A549 (cell line): ENCODE data around the gene ZNF816. TPM values are rescaled to one million over a fixed set of nuclear protein-coding genes. Genes with fewer than 3 reads are reported as not detected.

ENCODE experiments used
- ATAC-seq, 2 experiments: fragments of 200-7000 bp in 1 of 2; fragments of >200 bp in 1 of 2; cut with Nextera tagmentation in 1 of 2; cut with Tn5 transposase in 1 of 2; 3 replicates each; pipeline versions ENCODE4 v1.8.0 to v1.9.1; 2018 to 2020; ENCODE audit warnings: mild to moderate bottlenecking in 1 of 2, moderate library complexity in 1 of 2
- CTCF ChIA-PET: fragments of 300-600 bp; sonication (Branson Sonifier 250); formaldehyde crosslinking; extraction: SDS; loops from one replicate; lab custom pipeline; 2021; ENCODE audit warnings: antibody characterized with exemption, inconsistent platforms; lab: Yijun Ruan, JAX
- POLR2A ChIA-PET: fragments of 350-600 bp; formaldehyde crosslinking; extraction: SDS; loops from one replicate; lab custom pipeline; 2021; ENCODE audit warnings: antibody characterized with exemption, inconsistent platforms; lab: Yijun Ruan, JAX
- DNase-seq, 2 experiments: peaks; one replicate each; pipeline versions ENCODE4 v3.0.0 to v3.0.0-alpha.2; 2011 to 2016; ENCODE audit warnings: low read depth in 1 of 2, low spot score in 1 of 2
- FAIRE-seq: peaks from 2 replicates; lab custom pipeline; 2011; peaks lifted over from hg19 to GRCh38; lab: Jason Lieb, UNC
- H3K27ac ChIP-seq, 2 experiments: fragments of >200 bp; sonication (Bioruptor Twin); formaldehyde crosslinking; 3 replicates each; pipeline ENCODE4 v1.5.1; 2016 to 2017
- H3K4me1 ChIP-seq: fragments of >200 bp; sonication (Bioruptor Twin); formaldehyde crosslinking; 3 replicates; pipeline ENCODE4 v1.6.1; 2016
- H3K4me2 ChIP-seq: fragments of >200 bp; sonication (Bioruptor Twin); formaldehyde crosslinking; 3 replicates; pipeline ENCODE4 v1.6.1; 2016
- H3K4me3 ChIP-seq: fragments of >200 bp; sonication (Bioruptor Twin); formaldehyde crosslinking; 3 replicates; pipeline ENCODE4 v1.5.1; 2016
- H3K9me3 ChIP-seq: fragments of >200 bp; sonication (Bioruptor Twin); formaldehyde crosslinking; 3 replicates; pipeline ENCODE4 v1.6.1; 2016
- ATOH8 ChIP-seq: fragments of 250-450 bp; sonication (Bioruptor Pico); IDR thresholded peaks from 2 replicates; pipeline ENCODE4 v1.5.0; 2020; ENCODE audit warnings: low read depth, mild to moderate bottlenecking, moderate library complexity
- CBX2 ChIP-seq: fragments of 200-600 bp; sonication (generic); IDR thresholded peaks from 2 replicates; pipeline ENCODE4 v1.6.1; 2016; ENCODE audit warnings: low read depth, mild to moderate bottlenecking, borderline replicate concordance
- CEBPB ChIP-seq, 2 experiments: fragments of >200 bp in 1 of 2; sonication (Bioruptor Twin) in 1 of 2; formaldehyde crosslinking in 1 of 2; IDR thresholded peaks; 2 replicates each; pipeline ENCODE4 v1.6.1; 2012 to 2016
- CHD4 ChIP-seq: fragments of 200-600 bp; sonication (generic); IDR thresholded peaks from 2 replicates; pipeline ENCODE4 v1.6.1; 2016; ENCODE audit warnings: antibody characterized with exemption, mild to moderate bottlenecking, borderline replicate concordance
- EHMT2 ChIP-seq: fragments of 200-600 bp; sonication (generic); IDR thresholded peaks from 2 replicates; pipeline ENCODE4 v1.6.1; 2016; ENCODE audit warnings: antibody characterized with exemption, low read depth, mild to moderate bottlenecking, moderate library complexity
- ELK1 ChIP-seq: fragments of 150-350 bp; IDR thresholded peaks from 2 replicates; pipeline ENCODE4 v1.6.1; 2014; ENCODE audit warnings: low read depth, mild to moderate bottlenecking, low read length
- FOXS1 ChIP-seq: fragments of 250-450 bp; sonication (Bioruptor Pico); IDR thresholded peaks from 2 replicates; pipeline ENCODE4 v1.5.0; 2020; ENCODE audit warnings: mild to moderate bottlenecking, moderate library complexity
- HDAC2 ChIP-seq: fragments of 200-600 bp; sonication (generic); IDR thresholded peaks from 2 replicates; pipeline ENCODE4 v1.6.1; 2016
- HOXB5 ChIP-seq: fragments of 250-450 bp; sonication (Bioruptor Pico); IDR thresholded peaks from 2 replicates; pipeline ENCODE4 v1.5.0; 2020; ENCODE audit warnings: mild to moderate bottlenecking, moderate library complexity
- KDM1A ChIP-seq: fragments of 200-600 bp; sonication (generic); IDR thresholded peaks from 2 replicates; pipeline ENCODE4 v1.6.1; 2016; ENCODE audit warnings: low read depth, mild to moderate bottlenecking
- NFE2L2 ChIP-seq: fragments of 150-350 bp; conservative IDR thresholded peaks from 2 replicates; pipeline ENCODE4 v1.6.1; 2014; ENCODE audit warnings: low read length
- PBX3 ChIP-seq: IDR thresholded peaks from 2 replicates; pipeline ENCODE4 v1.6.1; 2012
- POLR2A ChIP-seq: IDR thresholded peaks from 2 replicates; pipeline ENCODE4 v1.6.1; 2012; ENCODE audit warnings: mild to moderate bottlenecking, low read length
- ZFP36 ChIP-seq: fragments of 450-650 bp; IDR thresholded peaks from 2 replicates; pipeline ENCODE4 v1.6.1; 2014; ENCODE audit warnings: borderline replicate concordance; ENCODE audit not compliant: partially characterized antibody
- ZNF302 ChIP-seq: fragments of 250-450 bp; sonication (Bioruptor Pico); IDR thresholded peaks from 2 replicates; pipeline ENCODE4 v1.9.0; 2021; ENCODE audit warnings: inconsistent platforms, mild to moderate bottlenecking, moderate library complexity
- WGBS: methylation state at CpG from one replicate; pipeline ENCODE4 v1.1.6; 2017; ENCODE audit errors: missing lambda C conversion rate; 5-methylcytosine and 5-hydroxymethylcytosine counted together
- polyA plus RNA-seq, 4 experiments: library from polyadenylated mRNA; depleted of rRNA in 3 of 4; stranded (reverse); fragments of >200 nt; fragmentation: RNase III in 1 of 4; extraction: RNeasy Plus Mini Kit Qiagen cat#74134 plus additional on column Dnase treatment in 1 of 4; gene quantifications; 2 replicates in 3 of 4; 3 replicates in 1 of 4; pipeline ENCODE4 v1.2.3, GENCODE V29; 2011 to 2017
- TF ChIP-seq, protein P1 (sequence below): fragments of 200-600 bp; sonication (generic); IDR thresholded peaks from 2 replicates; pipeline ENCODE4 v1.6.1; 2016; ENCODE audit warnings: antibody characterized with exemption, mild to moderate bottlenecking, moderate library complexity
- TF ChIP-seq, protein P2 (sequence below): IDR thresholded peaks from 2 replicates; pipeline ENCODE4 v1.6.1; 2012
- TF ChIP-seq, protein P3 (sequence below): fragments of 450-650 bp; IDR thresholded peaks from 2 replicates; pipeline ENCODE4 v1.6.1; 2014; ENCODE audit warnings: antibody characterized with exemption

Gene ZNF816
- polyA plus RNA-seq, 2 of the 4 experiments (the other 2 are of a cell fraction): 0.05 to 0.09 TPM

DNA sequence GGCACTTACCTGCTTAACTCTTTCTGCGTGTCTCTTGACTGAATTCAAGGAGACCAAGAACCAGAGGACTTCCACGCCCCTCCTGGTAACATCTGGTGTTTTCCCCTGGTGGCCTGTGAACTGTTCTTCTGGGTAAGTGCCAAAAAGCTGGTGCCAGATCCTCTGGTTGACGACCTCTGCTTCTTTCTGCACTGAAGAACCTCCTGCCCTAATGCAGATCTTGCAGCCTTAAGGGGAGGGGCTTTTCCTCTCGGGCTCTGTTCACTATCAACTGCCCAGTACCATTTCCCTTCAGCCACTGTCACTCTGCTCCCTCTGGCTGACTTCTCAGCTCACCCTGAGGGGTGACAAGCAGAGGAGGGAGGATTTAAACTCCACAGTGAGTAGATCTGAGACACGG lies 44.9 kb upstream of the ZNF816 start (continued):
- TF ChIP-seq, protein P1, sequence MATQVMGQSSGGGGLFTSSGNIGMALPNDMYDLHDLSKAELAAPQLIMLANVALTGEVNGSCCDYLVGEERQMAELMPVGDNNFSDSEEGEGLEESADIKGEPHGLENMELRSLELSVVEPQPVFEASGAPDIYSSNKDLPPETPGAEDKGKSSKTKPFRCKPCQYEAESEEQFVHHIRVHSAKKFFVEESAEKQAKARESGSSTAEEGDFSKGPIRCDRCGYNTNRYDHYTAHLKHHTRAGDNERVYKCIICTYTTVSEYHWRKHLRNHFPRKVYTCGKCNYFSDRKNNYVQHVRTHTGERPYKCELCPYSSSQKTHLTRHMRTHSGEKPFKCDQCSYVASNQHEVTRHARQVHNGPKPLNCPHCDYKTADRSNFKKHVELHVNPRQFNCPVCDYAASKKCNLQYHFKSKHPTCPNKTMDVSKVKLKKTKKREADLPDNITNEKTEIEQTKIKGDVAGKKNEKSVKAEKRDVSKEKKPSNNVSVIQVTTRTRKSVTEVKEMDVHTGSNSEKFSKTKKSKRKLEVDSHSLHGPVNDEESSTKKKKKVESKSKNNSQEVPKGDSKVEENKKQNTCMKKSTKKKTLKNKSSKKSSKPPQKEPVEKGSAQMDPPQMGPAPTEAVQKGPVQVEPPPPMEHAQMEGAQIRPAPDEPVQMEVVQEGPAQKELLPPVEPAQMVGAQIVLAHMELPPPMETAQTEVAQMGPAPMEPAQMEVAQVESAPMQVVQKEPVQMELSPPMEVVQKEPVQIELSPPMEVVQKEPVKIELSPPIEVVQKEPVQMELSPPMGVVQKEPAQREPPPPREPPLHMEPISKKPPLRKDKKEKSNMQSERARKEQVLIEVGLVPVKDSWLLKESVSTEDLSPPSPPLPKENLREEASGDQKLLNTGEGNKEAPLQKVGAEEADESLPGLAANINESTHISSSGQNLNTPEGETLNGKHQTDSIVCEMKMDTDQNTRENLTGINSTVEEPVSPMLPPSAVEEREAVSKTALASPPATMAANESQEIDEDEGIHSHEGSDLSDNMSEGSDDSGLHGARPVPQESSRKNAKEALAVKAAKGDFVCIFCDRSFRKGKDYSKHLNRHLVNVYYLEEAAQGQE: no peak
- no peak for TF ChIP-seq NFE2L2
- TF ChIP-seq CEBPB (IDR thresholded peaks at IDR 0.05): no peak
- no peak for TF ChIP-seq CBX2
- TF ChIP-seq, all 56 proteins: peak for 0

DNA sequence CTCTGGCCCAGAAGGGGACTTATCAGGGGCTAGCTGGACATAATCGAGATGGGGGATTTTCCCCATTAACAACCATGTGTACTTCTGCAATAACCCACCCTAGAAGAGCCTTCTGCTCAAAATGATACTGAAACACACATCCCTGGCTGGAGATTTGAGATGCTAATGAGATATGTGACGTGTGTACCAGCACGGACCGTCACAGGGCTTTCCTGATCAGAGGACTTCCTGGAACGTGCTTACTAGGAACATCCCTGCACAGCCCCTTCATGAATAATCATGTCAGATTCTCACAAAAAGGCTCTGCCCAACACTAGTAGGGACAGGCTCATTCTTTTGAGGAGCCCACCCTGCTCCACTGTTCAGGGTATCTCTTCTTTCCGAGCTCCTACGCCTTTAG lies 44.5 kb upstream of the ZNF816 start:
- WGBS: 8% methylated on average over 7 of the region's 7 CpGs
- CTCF ChIA-PET: no interaction called here
- no peak overlapping the region for H3K4me2 ChIP-seq
- DNase-seq: no peak
- POLR2A ChIA-PET: no interaction called here
- no peak for TF ChIP-seq NFE2L2
- no peak for TF ChIP-seq CHD4
- no peak for TF ChIP-seq ELK1
- TF ChIP-seq ATOH8: no peak
- no peak for TF ChIP-seq HDAC2
- no peak for TF ChIP-seq EHMT2
- TF ChIP-seq ZFP36: no peak
- TF ChIP-seq, all 56 proteins: peak for 0
- Histone ChIP-seq H3K9me3 (peaks cover 73% of the 10 kb centered on the region), H3K27ac (no peak overlapping the region), H3K4me3 (no peak overlapping the region), H3K4me1 (no peaks in the 10 kb centered on the region)
- ATAC-seq (no peak), FAIRE-seq (no peak)

- TF ChIP-seq ZNF302 (CRISPR knock-in tag): no peak
- no peak for TF ChIP-seq PBX3
- TF ChIP-seq FOXS1 (CRISPR knock-in tag): no peak
- TF ChIP-seq POLR2A: no peak
- no peak for TF ChIP-seq CEBPB (IDR thresholded peaks at IDR 0.05)
- TF ChIP-seq, all 56 proteins: peak for 0
- POLR2A ChIA-PET: no interaction called here
- Histone ChIP-seq H3K9me3 (peaks cover 64% of the 10 kb centered on the region; the same call in 2 of the 3 replicates), H3K27ac (no peak overlapping the region), H3K4me2 (no peak overlapping the region), H3K4me1 (no peaks in the 10 kb centered on the region), H3K4me3 (no peak overlapping the region)
- FAIRE-seq: no peak
- no peak for ATAC-seq
- DNase-seq: no peak
- CTCF ChIA-PET: interaction anchor here (0.6 kb wide), 1 partner anchor 120 kb away, joined by 4 read pairs; no protein-coding TSS in a partner anchor
- whole genome bisulfite sequencing: 49% methylated on average over 5 of the region's 5 CpGs
Observed at GRCh38 chr19:53004242-53004641, 41.6 kb upstream of the ZNF816 start.

DNA sequence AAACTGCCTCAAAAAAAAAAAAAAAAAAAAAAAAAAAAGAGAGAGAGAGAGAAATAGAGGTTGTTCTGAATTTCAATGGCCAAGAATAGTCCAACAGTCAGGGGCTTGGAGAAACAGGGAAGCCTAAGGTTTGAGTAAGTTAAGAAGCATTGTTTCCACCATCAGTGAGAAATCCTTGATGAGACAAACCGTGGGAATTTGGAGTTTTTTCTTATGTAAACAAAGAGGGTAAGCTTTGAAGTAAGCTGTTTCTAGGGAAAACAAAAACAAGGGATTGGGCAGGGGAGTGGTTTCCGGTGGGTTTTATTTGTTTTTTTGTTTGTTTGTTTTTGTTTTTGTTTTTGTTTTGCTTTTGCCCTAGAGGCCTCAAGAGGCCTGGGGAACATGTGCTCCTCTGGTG lies 39.8 kb upstream of the ZNF816 start:
- H3K4me2 ChIP-seq: no peak overlapping the region
- no peaks in the 10 kb centered on the region for H3K4me1 ChIP-seq
- no peak overlapping the region for H3K4me3 ChIP-seq
- FAIRE-seq: no peak
- H3K27ac ChIP-seq: no peak overlapping the region
- DNase-seq: no peak
- POLR2A ChIA-PET: no interaction called here
- 5% methylated on average over 2 of the region's 2 CpGs for WGBS
- TF ChIP-seq HDAC2 (no peak), CEBPB (IDR thresholded peaks at IDR 0.05) (no peak), KDM1A (no peak), HOXB5 (CRISPR knock-in tag) (no peak)
- TF ChIP-seq, protein P2, sequence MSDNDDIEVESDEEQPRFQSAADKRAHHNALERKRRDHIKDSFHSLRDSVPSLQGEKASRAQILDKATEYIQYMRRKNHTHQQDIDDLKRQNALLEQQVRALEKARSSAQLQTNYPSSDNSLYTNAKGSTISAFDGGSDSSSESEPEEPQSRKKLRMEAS: no peak
- TF ChIP-seq, protein P3, sequence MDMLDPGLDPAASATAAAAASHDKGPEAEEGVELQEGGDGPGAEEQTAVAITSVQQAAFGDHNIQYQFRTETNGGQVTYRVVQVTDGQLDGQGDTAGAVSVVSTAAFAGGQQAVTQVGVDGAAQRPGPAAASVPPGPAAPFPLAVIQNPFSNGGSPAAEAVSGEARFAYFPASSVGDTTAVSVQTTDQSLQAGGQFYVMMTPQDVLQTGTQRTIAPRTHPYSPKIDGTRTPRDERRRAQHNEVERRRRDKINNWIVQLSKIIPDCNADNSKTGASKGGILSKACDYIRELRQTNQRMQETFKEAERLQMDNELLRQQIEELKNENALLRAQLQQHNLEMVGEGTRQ: no peak
- H3K9me3 ChIP-seq: peaks cover 57% of the 10 kb centered on the region; the same call in 2 of the 3 replicates
- ATAC-seq: no peak
- CTCF ChIA-PET: no interaction called here
